Neural crest cell (in vitro differentiated cells): ENCODE measurements around the gene KCNMB2. TPM values are rescaled to one million over a fixed set of nuclear protein-coding genes. Genes with fewer than 3 reads are reported as not detected.

Experiments used
- DNase-seq: peaks from one replicate; pipeline ENCODE4 v3.0.0; 2021; ENCODE audit warnings: low read depth, mixed read lengths, low spot score
- H3K27ac Mint-ChIP-seq: one replicate; pipeline ENCODE4 v1.8.0; 2021; ENCODE audit warnings: mild to moderate bottlenecking, mixed read lengths; ENCODE audit not compliant: unreplicated experiment
- H3K27me3 Mint-ChIP-seq: 2 replicates; pipeline ENCODE4 v1.8.0; 2021; ENCODE audit warnings: low read depth, mild to moderate bottlenecking, mixed read lengths
- H3K36me3 Mint-ChIP-seq: 2 replicates; pipeline ENCODE4 v1.8.0; 2021; ENCODE audit warnings: low read depth, mild to moderate bottlenecking, mixed read lengths
- H3K4me1 Mint-ChIP-seq: 2 replicates; pipeline ENCODE4 v1.8.0; 2021; ENCODE audit warnings: mixed read lengths
- H3K4me3 Mint-ChIP-seq: one replicate; pipeline ENCODE4 v1.8.0; 2021; ENCODE audit warnings: mild to moderate bottlenecking, mixed read lengths
- H3K9me3 Mint-ChIP-seq: 2 replicates; pipeline ENCODE4 v1.8.0; 2021; ENCODE audit warnings: mixed read lengths
- total RNA-seq: library from RNA; stranded (reverse); gene quantifications from 2 replicates; pipeline ENCODE4 v1.2.1, GENCODE V29; 2021
- TF ChIP-seq, protein P1 (sequence below): fragments of 200-600 bp; sonication (generic); conservative IDR thresholded peaks from 2 replicates; pipeline ENCODE4 v1.5.0; 2021; ENCODE audit warnings: antibody characterized with exemption, mild to moderate bottlenecking

Gene KCNMB2
- total RNA-seq, 1 donor from 2014 or later: 0.84 TPM

DNA sequence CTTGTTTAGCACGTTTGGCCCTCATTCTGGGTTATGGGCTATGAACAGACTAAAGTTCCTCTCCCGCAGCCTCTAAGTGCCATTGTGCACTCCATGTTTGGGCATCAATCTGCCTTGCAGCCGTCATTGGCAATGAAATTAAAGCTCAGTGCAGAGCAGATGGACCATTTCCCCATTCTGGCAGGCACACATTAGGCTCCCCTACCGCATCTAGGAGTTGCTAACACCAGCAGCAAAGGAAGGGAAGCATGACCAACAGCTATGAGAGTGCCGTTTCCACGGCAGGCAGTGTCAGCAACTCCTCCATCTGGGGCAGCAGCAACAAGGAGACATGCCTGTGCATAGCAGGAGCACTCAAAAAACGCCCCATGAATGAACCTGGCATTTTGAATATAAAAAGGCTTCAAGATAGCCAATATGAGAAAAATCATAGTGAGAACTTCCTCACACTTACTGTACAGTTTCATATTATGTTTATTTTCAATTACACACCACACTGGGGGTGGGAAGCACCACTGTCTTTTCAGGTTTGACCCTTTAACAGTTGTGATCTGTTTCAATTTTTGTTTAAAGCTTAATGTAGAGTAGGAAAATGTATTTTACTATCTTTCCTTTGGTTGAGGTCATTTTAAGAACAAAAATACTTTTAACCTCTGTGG lies 218.7 kb downstream of the KCNMB2 start:
- no peaks in the 10 kb centered on the region for H3K36me3 Mint-ChIP-seq
- H3K4me3 Mint-ChIP-seq: no peak overlapping the region
- DNase-seq: no peak
- no peak overlapping the region for H3K27ac Mint-ChIP-seq
- no peaks in the 10 kb centered on the region for H3K4me1 Mint-ChIP-seq
- no peaks in the 10 kb centered on the region for H3K27me3 Mint-ChIP-seq
- no peaks in the 10 kb centered on the region for H3K9me3 Mint-ChIP-seq
- TF ChIP-seq, protein P1, sequence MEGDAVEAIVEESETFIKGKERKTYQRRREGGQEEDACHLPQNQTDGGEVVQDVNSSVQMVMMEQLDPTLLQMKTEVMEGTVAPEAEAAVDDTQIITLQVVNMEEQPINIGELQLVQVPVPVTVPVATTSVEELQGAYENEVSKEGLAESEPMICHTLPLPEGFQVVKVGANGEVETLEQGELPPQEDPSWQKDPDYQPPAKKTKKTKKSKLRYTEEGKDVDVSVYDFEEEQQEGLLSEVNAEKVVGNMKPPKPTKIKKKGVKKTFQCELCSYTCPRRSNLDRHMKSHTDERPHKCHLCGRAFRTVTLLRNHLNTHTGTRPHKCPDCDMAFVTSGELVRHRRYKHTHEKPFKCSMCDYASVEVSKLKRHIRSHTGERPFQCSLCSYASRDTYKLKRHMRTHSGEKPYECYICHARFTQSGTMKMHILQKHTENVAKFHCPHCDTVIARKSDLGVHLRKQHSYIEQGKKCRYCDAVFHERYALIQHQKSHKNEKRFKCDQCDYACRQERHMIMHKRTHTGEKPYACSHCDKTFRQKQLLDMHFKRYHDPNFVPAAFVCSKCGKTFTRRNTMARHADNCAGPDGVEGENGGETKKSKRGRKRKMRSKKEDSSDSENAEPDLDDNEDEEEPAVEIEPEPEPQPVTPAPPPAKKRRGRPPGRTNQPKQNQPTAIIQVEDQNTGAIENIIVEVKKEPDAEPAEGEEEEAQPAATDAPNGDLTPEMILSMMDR: no peak

- TF ChIP-seq, protein P1: no peak
- Mint-ChIP-seq H3K9me3 (no peaks in the 10 kb centered on the region), H3K27ac (no peak overlapping the region), H3K4me3 (no peak overlapping the region), H3K27me3 (no peaks in the 10 kb centered on the region), H3K36me3 (no peaks in the 10 kb centered on the region), H3K4me1 (no peaks in the 10 kb centered on the region)
- DNase-seq: no peak
These were observed 224.8 kb downstream of the KCNMB2 start for GRCh38 chr3:178761024-178761423.

DNA sequence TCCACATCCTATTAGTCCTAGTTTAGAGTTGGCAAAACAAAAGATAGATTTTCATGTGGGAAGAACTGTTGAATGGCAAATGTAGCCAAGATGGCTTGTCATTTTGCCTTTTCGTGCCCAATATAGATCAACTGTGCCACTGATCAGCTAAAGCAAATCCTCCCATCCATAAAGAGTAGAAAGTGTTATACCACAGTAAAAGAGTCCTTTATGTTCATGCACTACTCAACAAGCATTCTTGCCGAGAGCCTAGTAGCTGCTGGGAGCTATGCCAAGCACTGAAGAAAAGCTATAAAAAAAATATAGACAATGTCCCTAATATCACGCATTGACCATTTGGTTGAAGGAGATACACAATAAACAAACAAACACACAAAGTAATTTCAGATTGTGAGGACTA lies 225.2 kb downstream of the KCNMB2 start:
- no peak overlapping the region for H3K27ac Mint-ChIP-seq
- H3K36me3 Mint-ChIP-seq: no peaks in the 10 kb centered on the region
- H3K27me3 Mint-ChIP-seq: no peaks in the 10 kb centered on the region
- H3K9me3 Mint-ChIP-seq: no peaks in the 10 kb centered on the region
- no peaks in the 10 kb centered on the region for H3K4me1 Mint-ChIP-seq
- DNase-seq: no peak
- H3K4me3 Mint-ChIP-seq: no peak overlapping the region
- TF ChIP-seq, protein P1: no peak

DNA sequence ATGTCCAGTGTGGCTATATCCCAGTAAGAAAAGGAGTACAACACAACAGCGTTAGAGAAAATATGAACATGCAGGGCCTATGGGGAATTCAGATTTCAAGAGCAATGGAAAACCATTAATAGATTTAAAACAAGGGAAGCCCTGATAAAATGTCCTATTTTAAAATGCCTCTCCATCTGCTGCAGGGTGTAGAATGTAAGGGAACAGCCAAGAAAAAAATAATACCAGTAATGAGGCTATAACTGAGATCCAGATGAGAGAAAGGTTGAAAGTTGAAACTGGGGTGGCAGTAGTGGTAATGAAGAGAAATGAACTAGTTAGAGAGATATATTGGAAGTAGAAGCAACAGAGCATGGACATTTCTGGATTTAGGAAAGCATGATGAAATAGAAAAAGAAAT lies 226.1 kb downstream of the KCNMB2 start:
- Mint-ChIP-seq H3K36me3 (no peaks in the 10 kb centered on the region), H3K4me1 (no peaks in the 10 kb centered on the region), H3K4me3 (no peak overlapping the region), H3K27ac (no peak overlapping the region), H3K27me3 (no peaks in the 10 kb centered on the region), H3K9me3 (no peaks in the 10 kb centered on the region)
- no peak for DNase-seq
- TF ChIP-seq, protein P1: no peak

DNA sequence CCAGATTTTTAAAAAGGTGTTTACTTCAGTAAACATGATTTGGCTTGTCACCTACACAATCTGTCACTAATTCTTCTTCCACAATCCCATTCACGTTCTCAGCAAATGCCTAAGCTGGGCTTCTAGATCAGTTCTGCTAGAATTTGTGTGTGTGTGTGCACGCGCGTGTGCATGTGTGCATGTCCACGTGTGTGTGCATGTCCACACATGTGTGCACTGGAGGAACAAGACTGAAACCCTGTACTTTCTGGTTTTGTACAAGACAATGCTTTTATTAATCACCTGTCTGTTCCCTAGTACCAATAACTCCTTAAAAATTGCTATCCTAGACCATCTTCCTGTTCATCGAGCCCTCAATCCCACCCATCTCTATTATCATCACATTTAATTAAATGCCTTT lies 229.2 kb downstream of the KCNMB2 start:
- Mint-ChIP-seq H3K4me1 (no peaks in the 10 kb centered on the region), H3K9me3 (no peaks in the 10 kb centered on the region), H3K36me3 (no peaks in the 10 kb centered on the region), H3K27ac (no peak overlapping the region), H3K4me3 (no peak overlapping the region), H3K27me3 (no peaks in the 10 kb centered on the region)
- TF ChIP-seq, protein P1: no peak
- no peak for DNase-seq
